Activated CD4-positive, alpha-beta T cell treated with anti-CD3 and anti-CD28 coated beads, Interleukin-2, amount 10 ng/mL, durations not matched to agents 7 days and 5 days (primary cell): ENCODE data around the gene DUSP12. TPM values are rescaled to one million over a fixed set of nuclear protein-coding genes. Genes with fewer than 3 reads are reported as not detected.

ENCODE experiments used
- CTCF ChIA-PET: fragments of 350-600 bp; sonication (Branson Sonifier 250); formaldehyde crosslinking; loops from one replicate; lab custom pipeline; 2021; ENCODE audit warnings: antibody characterized with exemption; lab: Charles Lee
- POLR2A ChIA-PET: fragments of 350-600 bp; sonication (Branson Sonifier 250); formaldehyde crosslinking; loops from one replicate; lab custom pipeline; 2021; ENCODE audit warnings: antibody characterized with exemption; lab: Charles Lee
- DNase-seq: peaks from one replicate; pipeline ENCODE4 v3.0.0-alpha.2; 2020
- H3K27ac Mint-ChIP-seq: one replicate; pipeline ENCODE4 v1.8.0; 2021; ENCODE audit warnings: mild to moderate bottlenecking, moderate library complexity, mixed read lengths
- H3K27me3 Mint-ChIP-seq: one replicate; pipeline ENCODE4 v1.8.0; 2021; ENCODE audit warnings: mixed read lengths
- H3K36me3 Mint-ChIP-seq: one replicate; pipeline ENCODE4 v1.8.0; 2021; ENCODE audit warnings: low read depth, mixed read lengths
- H3K4me1 Mint-ChIP-seq: one replicate; pipeline ENCODE4 v1.8.0; 2021; ENCODE audit warnings: mixed read lengths
- H3K4me3 Mint-ChIP-seq: one replicate; pipeline ENCODE4 v1.8.0; 2021; ENCODE audit warnings: mild to moderate bottlenecking, moderate library complexity, mixed read lengths
- H3K9me3 Mint-ChIP-seq: one replicate; pipeline ENCODE4 v1.8.0; 2021; ENCODE audit warnings: mixed read lengths
- total RNA-seq, 2 experiments: library from RNA; stranded (reverse); gene quantifications; one replicate each; pipeline ENCODE4 v1.2.3, GENCODE V29; 2021

Gene DUSP12
- total RNA-seq, 2 experiments from 2014 or later: 21.6 TPM

GRCh38 chr1:161731241-161731640 is 18.3 kb upstream of the DUSP12 start:
- ChIA-PET CTCF (interaction anchor here (0.6 to 1.3 kb wide), 3 partner anchors 9 to 294 kb away, joined by 3 read pairs; no protein-coding TSS in a partner anchor), POLR2A (no interaction called here)
- no peaks in the 10 kb centered on the region for H3K9me3 Mint-ChIP-seq
- no peak for DNase-seq
- H3K4me1 Mint-ChIP-seq: peaks cover 32% of the 10 kb centered on the region
- no peaks in the 10 kb centered on the region for H3K36me3 Mint-ChIP-seq
- no peak overlapping the region for H3K27ac Mint-ChIP-seq
- no peak overlapping the region for H3K4me3 Mint-ChIP-seq
- H3K27me3 Mint-ChIP-seq: peaks cover 66% of the 10 kb centered on the region

- peaks cover 35% of the 10 kb centered on the region for H3K4me1 Mint-ChIP-seq
- H3K9me3 Mint-ChIP-seq: no peaks in the 10 kb centered on the region
- POLR2A ChIA-PET: no interaction called here
- DNase-seq: no peak
- no peak overlapping the region for H3K27ac Mint-ChIP-seq
- H3K36me3 Mint-ChIP-seq: no peaks in the 10 kb centered on the region
- H3K27me3 Mint-ChIP-seq: peaks cover 68% of the 10 kb centered on the region
- H3K4me3 Mint-ChIP-seq: no peak overlapping the region
- CTCF ChIA-PET: interaction anchor here (0.6 to 1.1 kb wide), 4 partner anchors 9 to 295 kb away, joined by 3 read pairs; partner anchors contain the start of gene DUSP12
Measured at GRCh38 chr1:161731981-161732718, 17.4 kb upstream of the DUSP12 start.

GRCh38 chr1:161733526-161733925 is 16.1 kb upstream of the DUSP12 start:
- Mint-ChIP-seq H3K36me3 (no peaks in the 10 kb centered on the region), H3K9me3 (no peaks in the 10 kb centered on the region)
- POLR2A ChIA-PET: no interaction called here

GRCh38 chr1:161735837-161736236 is 13.7 kb upstream of the DUSP12 start:
- Mint-ChIP-seq H3K4me3 (no peak overlapping the region), H3K9me3 (no peaks in the 10 kb centered on the region), H3K36me3 (no peaks in the 10 kb centered on the region), H3K27ac (no peak overlapping the region), H3K27me3 (peaks cover 43% of the 10 kb centered on the region), H3K4me1 (peaks cover 28% of the 10 kb centered on the region)
- CTCF ChIA-PET: interaction anchor here (2.0 to 2.2 kb wide), 2 partner anchors 10 to 28 kb away, joined by 8 to 11 read pairs; partner anchors contain the start of gene FCRLA
- POLR2A ChIA-PET: no interaction called here
- no peak for DNase-seq

More at GRCh38 chr1:161733526-161733925, 16.1 kb upstream of the DUSP12 start:
- H3K27ac Mint-ChIP-seq: no peak overlapping the region
- CTCF ChIA-PET: interaction anchor here (1.0 kb wide), 1 partner anchor 9 kb away, joined by 4 read pairs; no protein-coding TSS in a partner anchor
- DNase-seq: no peak
- peaks cover 26% of the 10 kb centered on the region for H3K4me1 Mint-ChIP-seq
- H3K27me3 Mint-ChIP-seq: peaks cover 60% of the 10 kb centered on the region
- no peak overlapping the region for H3K4me3 Mint-ChIP-seq

- ChIA-PET CTCF (interaction anchor here (0.6 to 2.2 kb wide), 7 partner anchors 10 to 553 kb away, joined by 3 to 11 read pairs (median 3); partner anchors contain the start of genes DUSP12 and FCRLA), POLR2A (no interaction called here)
- Mint-ChIP-seq H3K4me3 (no peak overlapping the region), H3K4me1 (peaks cover 31% of the 10 kb centered on the region), H3K36me3 (no peaks in the 10 kb centered on the region), H3K27me3 (peaks cover 39% of the 10 kb centered on the region), H3K27ac (no peak overlapping the region), H3K9me3 (no peaks in the 10 kb centered on the region)
- DNase-seq: no peak
Measured at GRCh38 chr1:161736335-161736969, 13.1 kb upstream of the DUSP12 start.

DNA sequence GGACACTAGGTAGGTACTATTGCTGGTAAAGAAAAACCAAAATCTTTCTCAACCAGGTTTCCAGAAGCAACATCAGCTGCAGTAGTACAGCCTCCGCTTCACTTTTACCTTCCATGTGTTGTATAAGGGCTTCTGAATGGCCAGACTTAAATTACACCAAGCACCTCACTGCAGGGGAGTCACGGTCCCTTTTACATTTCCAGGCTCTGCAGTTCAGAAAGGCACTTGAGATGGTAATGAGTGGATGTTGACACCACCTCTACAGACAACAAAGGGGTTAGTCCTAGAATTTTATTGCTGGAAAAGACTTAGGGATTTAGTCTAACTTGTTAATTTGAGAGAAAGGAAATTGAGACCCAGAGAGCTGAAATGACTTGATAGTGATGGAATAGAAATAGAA is 12.0 kb upstream of the DUSP12 start:
- ChIA-PET CTCF (interaction anchor here (0.9 to 1.7 kb wide), 7 partner anchors 12 to 253 kb away, joined by 3 to 9 read pairs (median 5); partner anchors contain the start of gene DUSP12), POLR2A (no interaction called here)
- no peak overlapping the region for H3K27ac Mint-ChIP-seq
- DNase-seq: no peak
- peaks cover 34% of the 10 kb centered on the region for H3K27me3 Mint-ChIP-seq
- no peak overlapping the region for H3K4me3 Mint-ChIP-seq
- H3K4me1 Mint-ChIP-seq: peaks cover 31% of the 10 kb centered on the region
- no peaks in the 10 kb centered on the region for H3K36me3 Mint-ChIP-seq
- H3K9me3 Mint-ChIP-seq: no peaks in the 10 kb centered on the region

GRCh38 chr1:161738627-161739287 is 10.8 kb upstream of the DUSP12 start:
- Mint-ChIP-seq H3K4me1 (peaks cover 37% of the 10 kb centered on the region), H3K27me3 (peaks cover 26% of the 10 kb centered on the region), H3K9me3 (no peaks in the 10 kb centered on the region), H3K36me3 (no peaks in the 10 kb centered on the region), H3K4me3 (no peak overlapping the region), H3K27ac (peak overlapping the region; percentile 9)
- peak; percentile 62 for DNase-seq
- ChIA-PET POLR2A (no interaction called here), CTCF (interaction anchor here (0.6 to 2.0 kb wide), 12 partner anchors 9 to 676 kb away, joined by 3 to 9 read pairs (median 5); no protein-coding TSS in a partner anchor)

DNA sequence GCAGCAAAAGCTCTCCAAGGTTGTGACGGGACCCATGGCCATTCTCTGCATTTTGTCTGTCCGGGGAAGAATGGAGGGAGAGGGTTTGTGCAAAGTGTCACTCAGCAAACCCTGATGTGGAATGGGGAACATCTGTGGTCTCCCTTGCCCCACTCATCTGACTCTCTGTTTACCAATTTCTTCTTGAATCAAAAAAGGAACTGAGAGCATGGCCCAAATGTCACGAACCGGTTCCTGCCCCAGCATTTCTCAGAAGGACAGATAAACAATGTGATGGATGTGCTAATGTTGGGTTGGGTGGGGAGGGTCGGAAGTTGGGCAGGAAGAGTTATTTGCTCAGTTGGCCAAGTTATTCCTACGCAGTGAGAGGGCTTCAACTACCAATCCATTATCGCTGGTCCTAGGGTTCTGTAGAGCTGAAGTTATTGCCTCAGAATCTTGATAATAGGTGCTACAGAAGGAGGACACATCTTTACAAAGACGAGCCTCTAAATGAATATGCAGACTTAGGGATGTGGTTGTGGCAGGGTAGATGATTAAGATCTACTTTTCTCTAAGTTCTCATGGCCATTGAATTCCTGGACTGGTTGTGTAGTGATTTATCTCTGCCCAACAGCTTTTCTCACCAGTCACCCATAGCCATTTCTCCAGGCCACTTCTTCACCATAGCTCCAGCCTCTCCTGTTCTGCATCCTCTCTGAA is 9.6 kb upstream of the DUSP12 start:
- DNase-seq: no peak
- Mint-ChIP-seq H3K4me1 (peaks cover 46% of the 10 kb centered on the region), H3K36me3 (no peaks in the 10 kb centered on the region), H3K27ac (no peak overlapping the region), H3K27me3 (peaks cover 22% of the 10 kb centered on the region), H3K9me3 (no peaks in the 10 kb centered on the region), H3K4me3 (no peak overlapping the region)
- ChIA-PET POLR2A (interaction anchor here (0.7 kb wide), 1 partner anchor 38 kb away, joined by 3 read pairs; no protein-coding TSS in a partner anchor), CTCF (interaction anchor here (0.6 to 2.0 kb wide), 11 partner anchors 8 to 267 kb away, joined by 3 to 8 read pairs (median 3); partner anchors contain the start of gene DUSP12)

DNA sequence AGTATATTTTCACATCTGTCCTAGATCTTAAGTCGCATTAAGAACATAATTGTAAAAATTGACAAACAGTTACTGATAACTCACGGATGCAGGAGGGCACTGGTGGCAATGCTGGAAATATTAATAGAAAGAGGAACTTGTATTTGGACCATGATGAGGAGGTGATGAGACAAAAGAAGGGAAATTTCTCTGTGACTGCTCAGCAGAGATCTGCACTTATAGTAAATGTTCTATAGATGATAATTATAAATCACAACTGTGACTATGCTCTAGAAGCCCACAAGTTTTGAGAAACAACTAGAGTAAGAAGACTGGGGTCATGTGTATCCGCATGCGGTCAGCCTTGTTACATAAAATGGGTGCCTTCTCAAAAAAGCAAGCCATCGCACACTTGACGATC is 8.7 kb upstream of the DUSP12 start:
- no peaks in the 10 kb centered on the region for H3K36me3 Mint-ChIP-seq
- DNase-seq: no peak
- H3K4me1 Mint-ChIP-seq: peaks cover 50% of the 10 kb centered on the region
- peaks cover 21% of the 10 kb centered on the region for H3K27me3 Mint-ChIP-seq
- H3K4me3 Mint-ChIP-seq: no peak overlapping the region
- ChIA-PET CTCF (interaction anchor here (1.2 to 1.5 kb wide), 4 partner anchors 9 to 93 kb away, joined by 3 to 8 read pairs (median 4); partner anchors contain the start of gene DUSP12), POLR2A (no interaction called here)
- H3K9me3 Mint-ChIP-seq: no peaks in the 10 kb centered on the region
- no peak overlapping the region for H3K27ac Mint-ChIP-seq

GRCh38 chr1:161743231-161743630 is 6.4 kb upstream of the DUSP12 start:
- CTCF ChIA-PET: interaction anchor here (0.6 to 1.2 kb wide), 2 partner anchors 9 to 49 kb away, joined by 3 to 4 read pairs; no protein-coding TSS in a partner anchor
- Mint-ChIP-seq H3K36me3 (no peaks in the 10 kb centered on the region), H3K9me3 (no peaks in the 10 kb centered on the region), H3K4me3 (no peak overlapping the region), H3K27ac (no peak overlapping the region), H3K4me1 (peaks cover 55% of the 10 kb centered on the region), H3K27me3 (peaks cover 20% of the 10 kb centered on the region)
- POLR2A ChIA-PET: no interaction called here
- DNase-seq: no peak

GRCh38 chr1:161747801-161748200 is 1.8 kb upstream of the DUSP12 start:
- Mint-ChIP-seq H3K27me3 (peaks cover 12% of the 10 kb centered on the region), H3K27ac (no peak overlapping the region), H3K4me3 (no peak overlapping the region), H3K9me3 (no peaks in the 10 kb centered on the region), H3K4me1 (peaks cover 53% of the 10 kb centered on the region), H3K36me3 (peaks cover 20% of the 10 kb centered on the region)
- ChIA-PET POLR2A (no interaction called here), CTCF (interaction anchor here (1.6 kb wide), 1 partner anchor 8 kb away, joined by 4 read pairs; no protein-coding TSS in a partner anchor)
- DNase-seq: no peak
